Activated CD4-positive, alpha-beta memory T cell treated with anti-CD3 and anti-CD28 coated beads for 36 hours (primary cell): Measurements from ENCODE around the gene FOCAD. TPM values are rescaled to one million over a fixed set of nuclear protein-coding genes. Genes with fewer than 3 reads are reported as not detected.

Experiments
- CTCF ChIA-PET: fragments of 350-600 bp; sonication (Branson Sonifier 250); formaldehyde crosslinking; loops from one replicate; lab custom pipeline; 2021; ENCODE audit warnings: antibody characterized with exemption, inconsistent platforms; lab: Charles Lee
- POLR2A ChIA-PET: fragments of 350-600 bp; sonication (Branson Sonifier 250); formaldehyde crosslinking; loops from one replicate; lab custom pipeline; 2021; ENCODE audit warnings: antibody characterized with exemption; lab: Charles Lee
- DNase-seq: peaks from one replicate; pipeline ENCODE4 v3.0.0-alpha.2; 2020
- H3K27ac Mint-ChIP-seq: one replicate; pipeline ENCODE4 v1.8.0; 2021; ENCODE audit warnings: mixed read lengths
- H3K27me3 Mint-ChIP-seq: one replicate; pipeline ENCODE4 v1.8.0; 2021; ENCODE audit warnings: mixed read lengths
- H3K36me3 Mint-ChIP-seq: one replicate; pipeline ENCODE4 v1.8.0; 2021; ENCODE audit warnings: mixed read lengths
- H3K4me1 Mint-ChIP-seq: one replicate; pipeline ENCODE4 v1.8.0; 2021; ENCODE audit warnings: low read depth, mixed read lengths
- H3K4me3 Mint-ChIP-seq: one replicate; pipeline ENCODE4 v1.8.0; 2021; ENCODE audit warnings: mild to moderate bottlenecking, mixed read lengths
- H3K9me3 Mint-ChIP-seq: one replicate; pipeline ENCODE4 v1.8.0; 2021; ENCODE audit warnings: mixed read lengths
- intact Hi-C: fragments of 100-400 bp; cut with micrococcal nuclease; formaldehyde crosslinking; loops from one replicate; pipeline ENCODE4 v1.15.1; 2023
- total RNA-seq, 2 experiments: library from RNA; stranded (reverse); gene quantifications; one replicate each; pipeline ENCODE4 v1.2.3, GENCODE V29; 2021

FOCAD gene
- total RNA-seq, 2 experiments from 2014 or later, result 35.4 to 37.1 TPM

- Mint-ChIP-seq H3K4me1 (no peaks in the 10 kb centered on the region), H3K27me3 (no peaks in the 10 kb centered on the region), H3K36me3 (no peaks in the 10 kb centered on the region), H3K27ac (no peak overlapping the region), H3K4me3 (no peak overlapping the region), H3K9me3 (no peaks in the 10 kb centered on the region)
- no peak for DNase-seq
- POLR2A ChIA-PET, result no interaction called here
- CTCF ChIA-PET, result no interaction called here
- intact Hi-C loops, result no loop called here
Measured at GRCh38 chr9:20815923-20816703, 132.1 kb downstream of the FOCAD start.

GRCh38 chr9:20823051-20823450 lies 139.0 kb downstream of the FOCAD start:
- no peaks in the 10 kb centered on the region for H3K9me3 Mint-ChIP-seq
- intact Hi-C loops, result no loop called here
- H3K4me3 Mint-ChIP-seq, result no peak overlapping the region
- ChIA-PET POLR2A (no interaction called here), CTCF (no interaction called here)
- no peaks in the 10 kb centered on the region for H3K4me1 Mint-ChIP-seq
- H3K27ac Mint-ChIP-seq, result no peak overlapping the region
- no peaks in the 10 kb centered on the region for H3K27me3 Mint-ChIP-seq
- no peak for DNase-seq
- peaks cover 20% of the 10 kb centered on the region for H3K36me3 Mint-ChIP-seq

- H3K27me3 Mint-ChIP-seq, result no peaks in the 10 kb centered on the region
- peaks cover 23% of the 10 kb centered on the region for H3K36me3 Mint-ChIP-seq
- intact Hi-C loops, result no loop called here
- H3K4me3 Mint-ChIP-seq, result no peak overlapping the region
- CTCF ChIA-PET, result no interaction called here
- H3K27ac Mint-ChIP-seq, result no peak overlapping the region
- POLR2A ChIA-PET, result no interaction called here
- DNase-seq, result no peak
- peaks cover 6% of the 10 kb centered on the region for H3K4me1 Mint-ChIP-seq
- peaks cover 2% of the 10 kb centered on the region for H3K9me3 Mint-ChIP-seq
Measured at GRCh38 chr9:20831028-20831427, 147.0 kb downstream of the FOCAD start.

GRCh38 chr9:20832775-20833174 lies 148.7 kb downstream of the FOCAD start:
- Mint-ChIP-seq H3K4me1 (peaks cover 6% of the 10 kb centered on the region), H3K27ac (no peak overlapping the region), H3K36me3 (peaks cover 13% of the 10 kb centered on the region), H3K9me3 (peaks cover 2% of the 10 kb centered on the region), H3K4me3 (no peak overlapping the region), H3K27me3 (no peaks in the 10 kb centered on the region)
- ChIA-PET CTCF (no interaction called here), POLR2A (interaction anchor here (1.0 kb wide), 1 partner anchor 210 kb away, joined by 3 read pairs; the partner anchor contains the start of gene MLLT3)
- DNase-seq, result no peak
- intact Hi-C loops, result no loop called here

GRCh38 chr9:20835377-20836286 lies 151.6 kb downstream of the FOCAD start:
- no peak for DNase-seq
- peaks cover 13% of the 10 kb centered on the region for H3K36me3 Mint-ChIP-seq
- H3K4me3 Mint-ChIP-seq, result no peak overlapping the region
- H3K9me3 Mint-ChIP-seq, result peaks cover 4% of the 10 kb centered on the region
- no peaks in the 10 kb centered on the region for H3K27me3 Mint-ChIP-seq
- POLR2A ChIA-PET, result no interaction called here
- intact Hi-C loops, result no loop called here
- H3K27ac Mint-ChIP-seq, result no peak overlapping the region
- peaks cover 6% of the 10 kb centered on the region for H3K4me1 Mint-ChIP-seq
- CTCF ChIA-PET, result no interaction called here

- intact Hi-C loops, result no loop called here
- H3K27ac Mint-ChIP-seq, result no peak overlapping the region
- no peaks in the 10 kb centered on the region for H3K27me3 Mint-ChIP-seq
Measured at GRCh38 chr9:20837166-20837565, 153.1 kb downstream of the FOCAD start.

GRCh38 chr9:20838218-20838617 lies 154.2 kb downstream of the FOCAD start:
- POLR2A ChIA-PET, result no interaction called here

More at GRCh38 chr9:20837166-20837565, 153.1 kb downstream of the FOCAD start:
- POLR2A ChIA-PET, result no interaction called here
- Mint-ChIP-seq H3K4me3 (no peak overlapping the region), H3K4me1 (peaks cover 6% of the 10 kb centered on the region), H3K36me3 (peaks cover 25% of the 10 kb centered on the region), H3K9me3 (peaks cover 10% of the 10 kb centered on the region)
- CTCF ChIA-PET, result interaction anchor here (0.6 kb wide), 1 partner anchor 49 kb away, joined by 3 read pairs; no protein-coding TSS in a partner anchor
- no peak for DNase-seq

GRCh38 chr9:20844916-20845315 lies 160.9 kb downstream of the FOCAD start:
- no peak for DNase-seq
- Mint-ChIP-seq H3K9me3 (peaks cover 12% of the 10 kb centered on the region), H3K4me3 (no peak overlapping the region), H3K27me3 (no peaks in the 10 kb centered on the region), H3K4me1 (no peaks in the 10 kb centered on the region), H3K27ac (no peak overlapping the region), H3K36me3 (peaks cover 33% of the 10 kb centered on the region)
- intact Hi-C loops, result loop anchor here (10.0 kb wide), 1 partner anchor 60 kb away; no protein-coding TSS in a partner anchor
- CTCF ChIA-PET, result no interaction called here
- POLR2A ChIA-PET, result interaction anchor here (0.9 kb wide), 1 partner anchor 62 kb away, joined by 3 read pairs; no protein-coding TSS in a partner anchor

More at GRCh38 chr9:20838218-20838617, 154.2 kb downstream of the FOCAD start:
- CTCF ChIA-PET, result no interaction called here
- Mint-ChIP-seq H3K4me3 (no peak overlapping the region), H3K9me3 (peaks cover 15% of the 10 kb centered on the region), H3K27me3 (no peaks in the 10 kb centered on the region), H3K36me3 (peaks cover 30% of the 10 kb centered on the region), H3K27ac (no peak overlapping the region), H3K4me1 (peaks cover 6% of the 10 kb centered on the region)
- no peak for DNase-seq
- intact Hi-C loops, result no loop called here

- Mint-ChIP-seq H3K36me3 (peaks cover 9% of the 10 kb centered on the region), H3K4me3 (no peak overlapping the region), H3K9me3 (no peaks in the 10 kb centered on the region), H3K27ac (no peak overlapping the region), H3K4me1 (no peaks in the 10 kb centered on the region), H3K27me3 (no peaks in the 10 kb centered on the region)
- ChIA-PET POLR2A (no interaction called here), CTCF (interaction anchor here (1.1 kb wide), 1 partner anchor 32 kb away, joined by 3 read pairs; no protein-coding TSS in a partner anchor)
- intact Hi-C loops, result loop anchor here (10.0 kb wide), 1 partner anchor 64 kb away; no protein-coding TSS in a partner anchor
- no peak for DNase-seq
Measured at GRCh38 chr9:20848490-20848889, 164.4 kb downstream of the FOCAD start.

- H3K27ac Mint-ChIP-seq, result no peak overlapping the region
- H3K27me3 Mint-ChIP-seq, result no peaks in the 10 kb centered on the region
- no peak for DNase-seq
- peaks cover 18% of the 10 kb centered on the region for H3K36me3 Mint-ChIP-seq
- POLR2A ChIA-PET, result no interaction called here
- intact Hi-C loops, result no loop called here
- CTCF ChIA-PET, result interaction anchor here (0.8 kb wide), 1 partner anchor 332 kb away, joined by 3 read pairs; no protein-coding TSS in a partner anchor
- H3K4me1 Mint-ChIP-seq, result no peaks in the 10 kb centered on the region
- no peak overlapping the region for H3K4me3 Mint-ChIP-seq
- H3K9me3 Mint-ChIP-seq, result peaks cover 11% of the 10 kb centered on the region
Measured at GRCh38 chr9:20853866-20854265, 169.8 kb downstream of the FOCAD start.

- Mint-ChIP-seq H3K27me3 (no peaks in the 10 kb centered on the region), H3K4me1 (no peaks in the 10 kb centered on the region), H3K36me3 (peaks cover 18% of the 10 kb centered on the region), H3K27ac (no peak overlapping the region), H3K4me3 (no peak overlapping the region), H3K9me3 (peaks cover 11% of the 10 kb centered on the region)
- intact Hi-C loops, result no loop called here
- ChIA-PET POLR2A (no interaction called here), CTCF (interaction anchor here (0.8 kb wide), 1 partner anchor 332 kb away, joined by 3 read pairs; no protein-coding TSS in a partner anchor)
- no peak for DNase-seq
Measured at GRCh38 chr9:20854444-20854843, 170.4 kb downstream of the FOCAD start.

GRCh38 chr9:20863945-20864344 lies 179.9 kb downstream of the FOCAD start:
- intact Hi-C loops, result no loop called here
- peaks cover 22% of the 10 kb centered on the region for H3K36me3 Mint-ChIP-seq
- no peaks in the 10 kb centered on the region for H3K27me3 Mint-ChIP-seq
- H3K9me3 Mint-ChIP-seq, result no peaks in the 10 kb centered on the region
- ChIA-PET CTCF (interaction anchor here (1.7 kb wide), 1 partner anchor 20 kb away, joined by 5 read pairs; no protein-coding TSS in a partner anchor), POLR2A (no interaction called here)
- DNase-seq, result no peak
- H3K27ac Mint-ChIP-seq, result no peak overlapping the region
- H3K4me3 Mint-ChIP-seq, result no peak overlapping the region
- H3K4me1 Mint-ChIP-seq, result peaks cover 3% of the 10 kb centered on the region
